ENCODE results near the gene DNER.

Gene DNER

GRCh38 chr2:229665158-229665557 lies 49.2 kb downstream of the DNER start:
- no peak for DNase-seq

GRCh38 chr2:229661478-229661877 lies 52.9 kb downstream of the DNER start:
- DNase-seq = no peak

GRCh38 chr2:229660951-229661350 lies 53.4 kb downstream of the DNER start:
- DNase-seq = no peak

- DNase-seq = no peak
These were observed 54.0 kb downstream of the DNER start for GRCh38 chr2:229660391-229660790.

DNA sequence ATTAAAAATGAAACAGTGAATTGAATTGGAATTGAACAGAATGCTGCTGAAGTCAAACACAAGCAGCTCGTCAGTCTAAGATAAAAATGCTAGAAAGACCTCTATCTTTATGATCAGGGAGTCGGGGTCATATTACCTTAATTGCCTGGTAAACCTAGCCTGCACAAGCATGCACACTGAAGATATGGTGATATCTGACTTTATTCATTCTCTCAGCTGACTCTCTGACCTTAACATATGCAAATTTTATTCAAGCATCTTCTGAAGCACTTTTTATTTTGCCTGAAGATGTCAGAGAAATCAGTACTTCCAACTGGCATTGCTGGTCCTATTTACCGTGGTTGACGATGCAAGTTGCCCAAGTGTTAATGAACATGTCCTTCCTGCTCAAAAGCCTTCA lies 56.4 kb downstream of the DNER start:
- DNase-seq = no peak

DNA sequence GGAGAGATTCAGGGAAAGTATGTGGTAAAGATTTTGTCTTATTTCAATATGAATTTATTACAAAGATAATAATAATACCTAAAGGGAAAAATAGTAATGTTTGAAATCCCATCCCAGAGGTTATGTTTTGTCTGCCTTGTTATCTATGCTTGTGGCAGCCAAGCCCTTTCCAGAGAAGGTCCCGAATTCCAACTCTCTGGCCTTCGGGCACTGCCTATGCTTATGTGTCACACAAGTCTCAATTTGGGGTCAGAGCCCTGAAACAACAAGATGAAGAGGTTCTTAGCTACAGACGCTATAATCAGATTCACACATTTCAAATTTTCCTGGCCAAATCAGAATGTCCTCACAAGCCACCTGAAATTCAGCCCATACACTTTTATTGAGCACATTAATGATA lies 59.9 kb downstream of the DNER start:
- DNase-seq = no peak

- DNase-seq = no peak
These were observed 60.8 kb downstream of the DNER start for GRCh38 chr2:229653531-229653930.

DNA sequence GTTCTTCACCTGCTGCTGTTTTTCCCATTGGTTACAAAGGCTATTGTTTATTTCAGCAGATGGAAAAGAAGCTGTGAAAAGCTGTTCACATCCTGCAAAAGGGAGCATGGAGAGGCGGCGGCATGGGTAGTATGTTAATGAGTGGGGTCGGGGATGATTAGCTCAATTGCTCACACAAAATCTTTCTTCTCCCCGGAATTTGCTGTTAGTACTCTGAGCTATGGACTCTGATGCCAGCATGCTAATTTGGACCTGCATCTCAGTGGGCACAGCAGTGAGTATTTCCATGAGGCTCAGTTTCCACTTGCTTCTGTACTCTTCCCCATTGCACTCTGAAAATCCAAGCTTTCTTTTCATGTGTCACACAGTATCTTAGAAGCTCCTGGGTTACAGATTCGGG lies 61.6 kb downstream of the DNER start:
- DNase-seq = no peak

GRCh38 chr2:229650901-229651300 lies 63.5 kb downstream of the DNER start:
- DNase-seq = no peak

GRCh38 chr2:229650059-229650458 lies 64.3 kb downstream of the DNER start:
- no peak for DNase-seq

GRCh38 chr2:229646186-229646723 lies 68.1 kb downstream of the DNER start:
- no peak for DNase-seq

DNA sequence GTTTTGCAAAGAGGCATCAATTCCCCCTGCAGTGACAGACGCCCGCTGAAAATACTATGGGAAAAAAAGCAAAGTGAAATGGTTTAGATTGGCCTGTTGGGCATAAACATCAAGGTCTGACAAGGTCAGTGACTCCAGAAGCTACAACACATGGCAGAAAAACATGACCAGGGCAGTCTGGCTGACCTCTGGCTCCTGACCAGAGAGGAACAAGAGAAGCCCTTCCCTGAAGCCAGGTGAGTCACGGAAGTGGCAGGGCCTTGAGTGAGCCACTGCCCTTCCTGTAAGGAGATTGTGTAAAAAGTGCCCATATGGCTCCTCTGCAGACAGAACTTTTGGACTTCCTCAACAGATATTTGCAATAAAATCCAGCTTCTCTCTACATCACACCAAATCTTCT lies 72.0 kb downstream of the DNER start:
- DNase-seq = no peak

- DNase-seq = no peak
These were observed 72.7 kb downstream of the DNER start for GRCh38 chr2:229641676-229642075.

DNA sequence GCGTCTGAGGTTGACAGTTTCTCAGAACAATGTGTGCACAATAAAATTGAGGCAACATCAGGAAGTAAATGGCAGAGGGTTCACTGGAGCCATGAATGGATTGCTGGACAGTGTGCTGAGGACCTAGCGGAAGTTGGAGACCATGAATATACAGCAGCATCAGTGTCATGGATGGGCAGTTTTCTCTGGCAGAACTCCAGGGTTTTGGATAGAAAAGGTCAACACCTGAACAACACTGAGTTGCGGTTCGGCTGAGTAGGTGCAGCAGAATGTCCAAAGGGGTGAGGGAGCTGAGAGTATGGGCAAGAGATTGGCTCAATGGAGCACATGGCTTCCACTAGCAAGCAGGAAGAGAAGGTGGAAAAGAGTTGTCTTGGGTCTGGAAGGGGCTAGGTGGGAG lies 73.7 kb downstream of the DNER start:
- DNase-seq = no peak

- DNase-seq = no peak
These were observed 77.8 kb downstream of the DNER start for GRCh38 chr2:229636571-229636970.

GRCh38 chr2:229635371-229635680 lies 79.0 kb downstream of the DNER start:
- DNase-seq = no peak

DNA sequence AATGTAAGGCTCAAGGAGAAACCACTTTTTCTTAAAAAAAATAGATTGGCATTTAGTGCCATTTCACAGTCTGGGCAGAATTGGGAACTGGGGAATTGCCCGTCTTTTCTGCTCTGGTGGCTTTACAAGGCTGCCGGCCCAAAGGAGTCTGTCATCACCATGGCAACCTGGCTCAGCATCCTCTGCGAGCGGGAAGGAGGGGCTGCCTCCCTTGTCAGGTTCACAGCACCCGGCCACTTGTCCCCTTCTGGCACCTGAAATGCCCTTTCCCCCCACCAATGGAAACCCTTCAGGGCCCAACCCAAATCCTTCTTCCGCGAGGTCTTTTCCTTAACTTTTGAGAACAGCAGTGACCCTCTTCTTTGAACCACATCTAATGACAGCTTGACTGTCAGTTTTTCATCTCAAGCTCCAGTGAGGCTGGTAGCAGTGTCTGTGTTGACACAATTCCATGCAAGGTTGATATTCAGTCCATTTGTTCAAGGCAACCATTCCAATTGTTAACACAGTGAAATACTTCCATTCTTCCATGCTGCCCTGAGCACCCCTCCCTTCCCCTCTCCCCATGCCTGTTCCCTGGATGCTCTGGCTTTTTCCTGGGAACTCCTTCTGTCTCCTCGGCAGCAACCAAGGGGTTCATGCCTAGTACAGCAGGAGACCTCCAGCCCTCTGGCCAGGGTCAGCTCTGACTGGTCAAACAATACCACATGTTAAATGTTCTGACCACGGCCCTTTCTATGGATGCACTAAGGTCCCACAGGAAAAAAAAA lies 79.6 kb downstream of the DNER start:
- no peak for DNase-seq

GRCh38 chr2:229633556-229633955 lies 80.8 kb downstream of the DNER start:
- DNase-seq = no peak

GRCh38 chr2:229629039-229629438 lies 85.3 kb downstream of the DNER start:
- no peak for DNase-seq

DNA sequence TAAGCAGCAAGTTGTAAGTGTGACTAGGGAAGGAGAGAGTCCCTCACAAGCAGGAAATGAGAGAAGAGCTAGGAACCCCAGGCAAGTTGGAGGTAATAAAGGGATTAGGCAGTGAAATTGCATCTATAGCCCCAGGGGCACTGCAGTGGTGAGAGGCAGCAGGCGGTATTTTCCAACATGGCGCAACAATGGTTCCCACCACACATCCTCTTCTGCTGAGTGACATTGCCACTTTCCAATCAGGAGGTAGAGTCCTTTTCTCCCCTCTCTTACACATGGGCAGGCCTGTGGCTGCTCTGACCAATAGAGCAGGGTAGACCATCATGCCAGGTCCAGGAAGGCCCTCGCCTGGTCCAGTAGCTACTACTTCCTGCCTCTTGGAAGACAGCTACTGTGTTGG lies 86.6 kb downstream of the DNER start:
- no peak for DNase-seq

DNA sequence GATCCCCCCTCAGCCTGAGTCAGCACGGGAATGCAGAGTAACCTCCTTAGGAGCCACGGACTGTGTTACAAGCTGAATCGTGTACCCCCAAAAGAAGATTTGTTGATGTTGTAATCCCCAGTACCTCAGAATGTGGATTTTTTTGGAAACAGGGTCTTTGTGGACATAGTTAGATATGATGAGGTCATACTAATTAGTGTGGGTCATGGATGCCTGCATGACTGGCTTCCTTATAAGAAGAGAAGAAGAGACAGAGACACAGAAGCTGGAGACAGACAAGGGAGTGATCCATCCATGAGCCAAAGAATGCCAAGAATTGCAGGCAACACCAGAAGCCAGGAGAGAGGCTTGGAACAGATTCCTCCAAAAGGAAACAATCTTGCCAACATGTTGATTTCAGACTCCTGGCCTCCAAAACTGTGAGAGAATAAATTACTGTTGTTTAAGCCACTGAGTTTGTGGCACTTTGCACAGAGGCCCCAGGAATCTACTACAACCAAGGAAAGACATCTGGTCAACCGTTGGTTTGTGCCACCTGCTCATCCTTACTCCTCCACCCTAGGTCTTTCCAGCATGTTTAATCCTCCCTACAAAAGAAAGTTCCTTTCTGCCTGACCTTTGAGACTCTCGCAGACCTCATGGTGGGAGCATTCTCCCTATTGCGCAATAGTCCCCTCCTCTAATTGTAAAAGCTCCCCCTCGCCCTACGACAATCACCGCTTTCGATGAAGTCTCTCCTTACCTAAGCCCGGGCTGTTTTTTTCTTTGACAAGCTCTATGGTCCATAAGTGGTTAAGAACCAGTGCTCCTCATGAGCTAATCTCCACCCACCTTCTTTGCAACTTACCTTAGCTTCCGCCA lies 91.6 kb downstream of the DNER start:
- no peak for DNase-seq

GRCh38 chr2:229620759-229621158 lies 93.6 kb downstream of the DNER start:
- DNase-seq = no peak

- no peak for DNase-seq
These were observed 94.1 kb downstream of the DNER start for GRCh38 chr2:229620289-229620688.

GRCh38 chr2:229616433-229616832 lies 97.9 kb downstream of the DNER start:
- no peak for DNase-seq
